SJCRH30 (cell line): ENCODE data around the gene TAS2R60. TPM values are rescaled to one million over a fixed set of nuclear protein-coding genes. Genes with fewer than 3 reads are reported as not detected.

ENCODE experiments used
- DNase-seq, 2 experiments: peaks; one replicate each; pipeline ENCODE4 v3.0.0-alpha.2; 2015 to 2020
- H3K27ac ChIP-seq: fragments of 250-450 bp; sonication (Bioruptor Pico); 2 replicates; pipeline ENCODE4 v1.5.1; 2020; ENCODE audit warnings: mild to moderate bottlenecking, moderate library complexity
- H3K27me3 ChIP-seq: fragments of 250-450 bp; sonication (Bioruptor Pico); 2 replicates; pipeline ENCODE4 v1.5.1; 2020; ENCODE audit warnings: mild to moderate bottlenecking, moderate library complexity
- H3K36me3 ChIP-seq: fragments of 250-450 bp; sonication (Bioruptor Pico); 2 replicates; pipeline ENCODE4 v1.5.1; 2020; ENCODE audit warnings: mild to moderate bottlenecking, moderate library complexity
- H3K4me1 ChIP-seq: fragments of 250-450 bp; sonication (Bioruptor Pico); 2 replicates; pipeline ENCODE4 v1.5.1; 2020; ENCODE audit warnings: mild to moderate bottlenecking, moderate library complexity
- H3K4me3 ChIP-seq: fragments of 250-450 bp; sonication (Bioruptor Pico); 2 replicates; pipeline ENCODE4 v1.5.1; 2020; ENCODE audit warnings: mild to moderate bottlenecking, moderate library complexity
- H3K9me3 ChIP-seq: fragments of 250-450 bp; sonication (Bioruptor Pico); replicated peaks from 2 replicates; pipeline ENCODE4 v1.5.1; 2020; ENCODE audit warnings: mild to moderate bottlenecking, moderate library complexity
- total RNA-seq: library from RNA; depleted of rRNA; stranded (reverse); fragments of >200 nt; shearing (Covaris generic); gene quantifications from 2 replicates; pipeline ENCODE4 v1.2.3, GENCODE V29; 2014

The TAS2R60 gene
- total RNA-seq, 1 experiment from 2014 or later, result not detected

DNA sequence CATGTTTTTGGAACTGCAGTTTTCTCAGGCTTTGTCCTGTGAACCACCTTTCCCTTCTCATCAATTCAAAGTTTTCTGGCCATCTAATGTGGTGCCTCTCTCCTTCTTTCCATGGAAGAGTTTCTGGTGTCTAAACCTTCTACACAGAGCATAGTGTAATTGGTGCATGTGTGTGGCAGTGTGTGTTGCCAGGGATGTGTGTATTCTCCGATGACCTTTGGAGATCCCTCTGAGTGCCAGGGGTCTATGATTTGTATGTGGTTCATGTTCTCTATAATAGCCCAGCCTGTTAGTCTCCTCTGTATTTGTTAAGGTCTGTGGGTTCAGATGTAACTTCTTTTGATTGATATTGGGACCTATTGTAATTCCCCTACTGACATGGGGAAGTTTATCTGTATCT, 1.5 kb downstream of the TAS2R60 start:
- H3K36me3 ChIP-seq, result no peaks in the 10 kb centered on the region
- H3K27ac ChIP-seq, result no peak overlapping the region
- DNase-seq, result no peak
- H3K4me3 ChIP-seq, result no peak overlapping the region
- no peaks in the 10 kb centered on the region for H3K4me1 ChIP-seq
- H3K27me3 ChIP-seq, result peaks cover 29% of the 10 kb centered on the region; the same call in 1 of the 2 replicates
- H3K9me3 ChIP-seq, result no peaks in the 10 kb centered on the region

DNA sequence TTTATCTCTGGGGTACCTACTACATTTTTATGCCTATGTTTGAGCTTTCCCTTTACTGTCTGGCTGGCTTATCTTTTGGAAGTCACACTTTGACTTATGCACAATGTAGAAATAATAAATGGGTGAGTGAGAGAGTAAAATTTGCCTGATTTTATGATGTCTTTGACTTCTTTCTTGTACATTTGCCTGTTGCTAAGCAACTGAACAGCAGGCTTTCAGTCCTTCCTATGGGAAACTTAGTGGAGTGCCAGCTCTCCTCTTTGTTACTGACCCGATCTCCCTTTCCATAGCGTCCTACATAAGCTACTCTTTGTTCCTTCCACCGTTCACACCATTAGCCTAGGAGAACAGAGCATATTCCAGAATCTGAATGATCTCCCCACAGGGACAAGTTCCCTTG, 4.2 kb downstream of the TAS2R60 start:
- Histone ChIP-seq H3K4me1 (no peaks in the 10 kb centered on the region), H3K27me3 (peaks cover 23% of the 10 kb centered on the region; the same call in 1 of the 2 replicates), H3K36me3 (no peaks in the 10 kb centered on the region), H3K27ac (no peak overlapping the region), H3K4me3 (no peak overlapping the region), H3K9me3 (no peaks in the 10 kb centered on the region)
- DNase-seq, result no peak

DNA sequence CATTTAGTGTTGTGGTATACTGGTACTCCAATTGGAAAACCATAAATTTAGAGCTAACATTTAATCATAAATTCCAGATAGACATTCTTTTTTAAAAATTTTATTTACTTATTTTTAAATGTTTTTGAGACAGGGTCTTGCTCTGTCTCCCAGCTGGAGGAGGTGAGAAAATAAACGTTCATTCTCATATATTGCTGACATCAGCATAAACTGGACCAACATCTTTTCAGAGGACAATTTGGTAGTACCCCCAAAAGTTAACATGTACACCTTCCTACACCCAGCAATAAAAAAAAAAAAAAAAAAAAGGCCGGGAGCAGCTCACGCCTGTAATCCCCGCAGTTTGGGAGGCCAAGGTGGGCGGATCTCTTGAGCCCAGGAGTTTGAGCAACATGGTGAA, 5.2 kb downstream of the TAS2R60 start:
- H3K36me3 ChIP-seq, result no peaks in the 10 kb centered on the region

DNA sequence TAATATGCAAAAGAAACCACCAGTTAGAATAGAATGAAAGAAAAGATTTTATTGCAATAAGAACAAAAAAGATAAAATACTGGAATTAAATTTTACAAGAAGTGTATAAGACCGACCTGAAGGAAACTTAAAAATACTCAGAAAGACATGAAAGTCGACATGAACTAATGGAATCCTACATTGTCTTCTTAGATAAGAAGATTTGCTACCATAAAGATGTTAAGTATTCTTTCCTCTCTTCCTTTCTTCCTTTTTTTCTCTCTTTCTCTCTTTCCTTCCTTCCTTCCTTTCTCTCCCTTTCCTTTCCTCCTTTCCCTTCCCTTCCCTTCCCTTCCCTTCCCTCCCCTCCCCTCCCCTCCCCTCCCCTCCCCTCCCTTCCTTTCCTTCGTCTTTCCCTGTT, 6.5 kb downstream of the TAS2R60 start:
- H3K9me3 ChIP-seq, result no peaks in the 10 kb centered on the region
- no peak for DNase-seq
- H3K27me3 ChIP-seq, result peaks cover 20% of the 10 kb centered on the region; the same call in 1 of the 2 replicates
- H3K4me3 ChIP-seq, result no peak overlapping the region
- no peaks in the 10 kb centered on the region for H3K4me1 ChIP-seq
- no peak overlapping the region for H3K27ac ChIP-seq
- H3K36me3 ChIP-seq, result no peaks in the 10 kb centered on the region

More for the DNA sequence above, 5.2 kb downstream of the TAS2R60 start:
- H3K27ac ChIP-seq, result no peak overlapping the region
- no peak for DNase-seq
- no peaks in the 10 kb centered on the region for H3K4me1 ChIP-seq
- H3K27me3 ChIP-seq, result peaks cover 23% of the 10 kb centered on the region; the same call in 1 of the 2 replicates
- no peak overlapping the region for H3K4me3 ChIP-seq
- no peaks in the 10 kb centered on the region for H3K9me3 ChIP-seq

DNA sequence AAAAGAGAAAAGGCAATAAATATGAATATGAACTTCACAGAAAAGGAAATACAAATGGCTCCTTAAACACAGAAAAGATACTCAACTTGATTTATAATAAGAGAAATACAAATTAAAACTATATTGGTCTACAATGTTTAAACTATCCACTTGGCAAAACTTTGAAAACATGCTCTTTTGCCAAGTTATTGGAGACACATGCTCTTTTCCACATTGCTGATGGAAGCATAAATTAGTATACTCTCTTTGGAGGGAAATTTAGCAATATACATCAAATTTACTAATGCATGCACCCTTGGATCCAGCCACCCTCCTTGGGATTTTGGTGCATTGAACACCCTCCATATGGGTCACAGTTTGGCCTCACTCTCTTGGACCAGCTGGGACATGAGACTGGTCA, 7.9 kb downstream of the TAS2R60 start:
- peaks cover 12% of the 10 kb centered on the region; the same call in 1 of the 2 replicates for H3K27me3 ChIP-seq
- H3K27ac ChIP-seq, result no peak overlapping the region
- H3K9me3 ChIP-seq, result no peaks in the 10 kb centered on the region
- H3K36me3 ChIP-seq, result no peaks in the 10 kb centered on the region
- no peak for DNase-seq
- H3K4me1 ChIP-seq, result no peaks in the 10 kb centered on the region
- H3K4me3 ChIP-seq, result no peak overlapping the region

DNA sequence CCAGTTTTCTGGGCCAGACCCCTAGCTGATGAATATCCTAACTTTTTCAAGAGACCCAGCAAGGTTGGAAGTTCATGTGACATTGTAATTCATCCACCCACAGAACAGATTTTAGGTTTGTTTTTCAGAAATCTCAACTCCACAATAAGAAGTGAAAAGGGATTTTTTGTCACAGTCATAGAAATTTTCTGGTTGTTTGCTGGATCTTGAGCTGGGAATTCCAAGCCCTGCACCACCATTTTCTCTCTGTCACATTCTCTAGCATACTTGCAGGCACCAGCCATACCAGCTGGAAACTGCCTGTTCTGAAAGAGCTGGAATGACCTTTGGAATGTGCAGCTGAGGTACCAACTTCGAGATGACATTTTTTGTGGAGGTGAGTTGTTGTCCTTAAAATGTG, 8.5 kb downstream of the TAS2R60 start:
- H3K4me1 ChIP-seq, result no peaks in the 10 kb centered on the region
- peaks cover 12% of the 10 kb centered on the region; the same call in 1 of the 2 replicates for H3K27me3 ChIP-seq
- no peaks in the 10 kb centered on the region for H3K9me3 ChIP-seq
- no peak overlapping the region for H3K4me3 ChIP-seq
- H3K36me3 ChIP-seq, result no peaks in the 10 kb centered on the region
- no peak overlapping the region for H3K27ac ChIP-seq
- DNase-seq, result no peak

DNA sequence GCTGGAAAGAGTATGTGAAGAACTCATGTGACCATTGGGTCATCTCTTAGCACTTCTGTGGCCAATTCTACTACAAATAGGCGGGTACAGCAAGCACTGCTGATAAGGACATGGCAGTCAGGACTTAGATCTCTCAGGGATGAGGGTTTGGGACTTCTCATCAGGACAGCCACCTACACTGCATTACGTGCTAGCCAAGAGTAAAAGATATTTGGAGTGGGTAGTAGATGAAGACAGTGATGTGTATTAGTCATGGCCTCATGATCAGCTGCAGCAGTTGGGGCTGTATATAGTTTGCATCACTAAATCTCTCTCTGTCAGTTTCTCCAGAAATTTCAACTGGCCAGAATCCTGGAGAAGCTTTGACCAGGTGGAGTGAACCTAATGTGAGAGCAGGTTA, 9.2 kb downstream of the TAS2R60 start:
- no peaks in the 10 kb centered on the region for H3K4me1 ChIP-seq
- H3K36me3 ChIP-seq, result no peaks in the 10 kb centered on the region
- H3K4me3 ChIP-seq, result no peak overlapping the region
- peaks cover 12% of the 10 kb centered on the region; the same call in 1 of the 2 replicates for H3K27me3 ChIP-seq
- no peak overlapping the region for H3K27ac ChIP-seq
- no peaks in the 10 kb centered on the region for H3K9me3 ChIP-seq
- DNase-seq, result no peak

DNA sequence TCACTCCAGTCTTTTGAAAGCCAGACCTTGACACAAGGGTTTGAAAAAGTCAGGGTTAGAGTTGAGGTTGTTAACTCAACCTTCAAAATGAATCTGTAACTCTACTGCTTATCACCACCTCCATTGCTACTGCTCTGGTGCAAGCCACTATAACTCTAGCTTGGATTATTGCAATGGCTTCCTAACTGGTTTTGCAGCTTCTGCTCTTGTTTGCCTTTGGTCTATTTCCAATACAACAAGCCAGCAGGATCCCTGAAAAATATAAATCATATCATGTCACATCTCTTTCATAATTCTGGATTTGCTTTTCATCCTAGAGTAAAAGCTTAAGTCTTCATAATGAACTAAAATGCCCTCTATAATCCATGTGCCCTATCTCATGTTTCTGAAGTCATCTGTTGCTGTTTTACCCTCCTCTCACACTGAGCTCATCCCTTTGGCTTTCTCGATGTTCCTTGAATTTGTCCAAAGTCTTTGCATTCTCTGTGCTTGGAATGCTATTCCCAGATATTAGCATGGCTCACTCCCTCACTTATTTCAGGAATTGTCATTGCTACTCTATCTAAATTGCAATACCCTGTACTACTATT, 10.9 kb downstream of the TAS2R60 start:
- Histone ChIP-seq H3K4me3 (no peak overlapping the region), H3K27me3 (peaks cover 5% of the 10 kb centered on the region; the same call in 1 of the 2 replicates), H3K9me3 (no peaks in the 10 kb centered on the region), H3K27ac (no peak overlapping the region), H3K4me1 (no peaks in the 10 kb centered on the region), H3K36me3 (no peaks in the 10 kb centered on the region)
- no peak for DNase-seq

DNA sequence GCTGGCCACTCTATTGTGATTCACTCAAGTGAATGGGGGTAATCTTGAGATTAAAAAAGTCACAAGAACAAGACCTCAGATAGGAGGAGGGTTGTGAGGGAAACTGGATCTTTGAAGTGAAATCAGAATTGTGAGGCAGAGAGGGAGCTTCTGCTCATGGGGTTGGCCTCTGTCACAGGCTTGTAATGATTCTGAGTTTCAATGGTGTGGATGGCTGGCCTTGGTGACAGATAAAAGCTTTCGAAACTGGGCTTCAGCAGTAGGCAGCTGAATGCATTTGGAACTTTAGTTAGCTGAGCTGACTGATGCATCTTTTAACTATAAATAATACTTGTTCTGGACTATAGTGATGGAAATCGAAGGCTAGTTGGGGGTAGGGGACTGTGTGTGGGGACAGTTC, 12.2 kb downstream of the TAS2R60 start:
- H3K4me1 ChIP-seq, result no peaks in the 10 kb centered on the region
- no peaks in the 10 kb centered on the region; the same call in 1 of the 2 replicates for H3K36me3 ChIP-seq
- no peaks in the 10 kb centered on the region for H3K27me3 ChIP-seq
- no peak overlapping the region for H3K4me3 ChIP-seq
- no peak for DNase-seq
- no peaks in the 10 kb centered on the region for H3K9me3 ChIP-seq
- no peak overlapping the region for H3K27ac ChIP-seq

DNA sequence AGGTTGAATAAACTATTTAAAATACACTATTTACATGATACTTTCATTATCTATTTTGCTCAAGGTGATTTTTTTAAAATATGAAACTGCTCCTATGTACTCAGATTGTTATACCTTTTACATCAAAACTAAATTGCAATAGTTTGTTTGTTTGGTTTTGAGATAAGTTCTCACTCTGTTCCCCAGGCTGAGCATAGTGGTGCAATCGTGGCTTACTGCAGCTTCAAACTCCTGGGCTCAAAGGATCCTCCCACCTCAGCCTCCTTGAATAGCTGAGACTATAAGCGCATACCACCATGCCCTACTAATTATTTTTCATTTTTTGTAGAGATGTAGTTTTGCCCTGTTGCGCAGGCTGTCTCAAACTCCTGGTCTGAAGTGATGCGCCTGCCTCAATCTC, 12.7 kb downstream of the TAS2R60 start:
- Histone ChIP-seq H3K27ac (no peak overlapping the region), H3K4me1 (no peaks in the 10 kb centered on the region), H3K9me3 (no peaks in the 10 kb centered on the region), H3K4me3 (no peak overlapping the region), H3K36me3 (no peaks in the 10 kb centered on the region; the same call in 1 of the 2 replicates), H3K27me3 (no peaks in the 10 kb centered on the region)
- no peak for DNase-seq

DNA sequence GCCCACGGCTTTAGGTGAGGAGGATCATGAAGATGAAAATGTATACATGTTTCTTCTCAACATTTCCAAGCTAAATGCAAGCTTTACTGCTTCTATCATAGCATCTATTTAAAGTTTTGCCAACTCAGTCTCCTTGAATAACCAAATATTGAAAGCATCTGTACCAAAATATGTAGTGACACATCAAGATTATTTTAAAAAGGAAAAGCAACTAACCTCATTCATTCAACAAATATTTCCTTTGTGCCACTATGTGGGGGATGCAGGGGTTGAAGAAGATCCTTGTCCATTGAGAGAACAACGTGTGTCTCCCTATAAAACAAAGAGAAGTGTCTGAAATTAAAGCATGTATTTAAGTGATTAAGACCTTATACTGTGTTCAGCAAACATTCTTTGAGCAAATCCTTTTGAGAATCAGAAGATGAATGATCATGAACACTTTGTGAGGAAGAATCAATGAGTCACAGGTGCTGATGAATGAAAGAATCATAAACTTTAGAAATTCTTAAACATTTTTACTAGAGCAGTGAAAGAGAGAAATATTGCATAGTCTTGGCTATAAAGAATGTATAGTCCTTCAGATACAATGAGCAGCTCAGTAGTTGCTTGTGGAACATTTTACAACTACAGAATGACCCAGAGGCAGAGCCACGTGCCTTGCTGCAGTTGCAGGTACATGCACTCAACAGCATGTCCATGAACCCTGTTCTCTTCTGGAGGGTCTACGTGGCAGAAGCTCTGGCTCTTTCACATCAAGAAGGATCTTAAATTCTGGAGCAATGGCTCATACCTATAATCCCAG, 13.9 kb downstream of the TAS2R60 start:
- no peak overlapping the region for H3K27ac ChIP-seq
- no peaks in the 10 kb centered on the region; the same call in 1 of the 2 replicates for H3K36me3 ChIP-seq
- H3K27me3 ChIP-seq, result no peaks in the 10 kb centered on the region
- H3K9me3 ChIP-seq, result no peaks in the 10 kb centered on the region
- no peaks in the 10 kb centered on the region for H3K4me1 ChIP-seq
- no peak for DNase-seq
- no peak overlapping the region for H3K4me3 ChIP-seq

DNA sequence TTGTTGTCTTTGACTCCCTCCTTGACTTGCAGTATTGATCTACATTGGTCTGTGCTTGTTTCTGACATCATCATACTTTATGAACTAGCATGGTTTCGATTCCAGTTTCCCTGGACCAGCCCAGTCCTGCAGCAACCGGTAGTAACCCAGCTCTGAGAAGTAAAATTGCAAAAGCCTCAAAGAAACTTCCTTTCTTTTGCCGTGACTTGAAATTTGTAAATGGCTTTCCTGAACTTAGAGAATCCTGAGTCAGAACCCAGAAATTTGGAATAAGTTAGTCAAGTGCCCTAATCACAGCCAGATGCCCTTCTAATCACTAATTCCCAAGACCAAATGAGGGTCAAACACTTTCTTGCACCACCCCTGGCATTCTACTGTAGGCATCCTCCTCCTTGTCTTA, 15.0 kb downstream of the TAS2R60 start:
- Histone ChIP-seq H3K27me3 (no peaks in the 10 kb centered on the region), H3K4me1 (no peaks in the 10 kb centered on the region), H3K36me3 (no peaks in the 10 kb centered on the region; the same call in 1 of the 2 replicates), H3K9me3 (no peaks in the 10 kb centered on the region), H3K4me3 (no peak overlapping the region), H3K27ac (no peak overlapping the region)
- DNase-seq, result no peak

DNA sequence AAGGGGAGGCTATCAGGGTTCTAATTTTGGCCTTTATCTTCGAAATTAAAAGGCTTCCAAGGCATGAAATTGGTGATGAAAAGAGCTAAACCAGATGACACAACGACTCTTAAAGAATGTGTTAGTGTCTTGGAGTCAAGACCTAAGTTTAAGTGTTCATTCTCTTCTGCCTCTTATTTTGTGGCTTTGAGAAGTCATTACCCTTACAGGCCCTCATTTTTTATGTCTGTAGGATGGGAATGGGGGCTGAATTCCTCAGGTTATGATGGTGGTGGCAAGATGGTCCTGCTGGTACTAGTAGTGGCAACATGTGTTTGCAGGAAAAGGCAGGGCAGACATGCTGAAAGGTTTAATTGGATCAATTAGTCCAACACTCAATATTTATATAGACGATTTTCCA, 15.4 kb downstream of the TAS2R60 start:
- no peaks in the 10 kb centered on the region; the same call in 1 of the 2 replicates for H3K36me3 ChIP-seq
- H3K4me1 ChIP-seq, result no peaks in the 10 kb centered on the region
- no peaks in the 10 kb centered on the region for H3K9me3 ChIP-seq
- H3K4me3 ChIP-seq, result no peak overlapping the region
- no peaks in the 10 kb centered on the region for H3K27me3 ChIP-seq
- H3K27ac ChIP-seq, result no peak overlapping the region
- DNase-seq, result no peak

DNA sequence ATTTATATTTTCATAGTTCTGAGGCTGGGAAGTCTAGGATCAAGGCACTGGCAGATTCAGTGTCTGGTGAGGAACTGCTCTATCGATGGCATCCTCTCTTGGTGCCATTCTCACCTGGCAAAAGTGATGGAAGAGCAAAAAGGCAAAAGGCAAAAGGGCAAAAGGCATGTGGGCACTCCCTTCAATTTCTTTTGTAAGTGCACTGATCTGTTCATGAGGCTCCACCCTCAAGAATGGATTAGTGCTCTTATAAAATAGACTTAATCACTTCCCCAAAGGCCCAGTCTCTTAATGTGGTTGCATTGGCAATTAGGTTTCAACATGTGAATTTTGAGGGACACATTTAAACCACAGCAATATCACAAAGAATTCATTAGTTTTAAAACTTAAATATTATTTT, 16.1 kb downstream of the TAS2R60 start:
- no peak overlapping the region for H3K4me3 ChIP-seq
- H3K27me3 ChIP-seq, result no peaks in the 10 kb centered on the region
- DNase-seq, result no peak
- H3K27ac ChIP-seq, result no peak overlapping the region
- no peaks in the 10 kb centered on the region for H3K9me3 ChIP-seq
- H3K4me1 ChIP-seq, result no peaks in the 10 kb centered on the region
- no peaks in the 10 kb centered on the region; the same call in 1 of the 2 replicates for H3K36me3 ChIP-seq

DNA sequence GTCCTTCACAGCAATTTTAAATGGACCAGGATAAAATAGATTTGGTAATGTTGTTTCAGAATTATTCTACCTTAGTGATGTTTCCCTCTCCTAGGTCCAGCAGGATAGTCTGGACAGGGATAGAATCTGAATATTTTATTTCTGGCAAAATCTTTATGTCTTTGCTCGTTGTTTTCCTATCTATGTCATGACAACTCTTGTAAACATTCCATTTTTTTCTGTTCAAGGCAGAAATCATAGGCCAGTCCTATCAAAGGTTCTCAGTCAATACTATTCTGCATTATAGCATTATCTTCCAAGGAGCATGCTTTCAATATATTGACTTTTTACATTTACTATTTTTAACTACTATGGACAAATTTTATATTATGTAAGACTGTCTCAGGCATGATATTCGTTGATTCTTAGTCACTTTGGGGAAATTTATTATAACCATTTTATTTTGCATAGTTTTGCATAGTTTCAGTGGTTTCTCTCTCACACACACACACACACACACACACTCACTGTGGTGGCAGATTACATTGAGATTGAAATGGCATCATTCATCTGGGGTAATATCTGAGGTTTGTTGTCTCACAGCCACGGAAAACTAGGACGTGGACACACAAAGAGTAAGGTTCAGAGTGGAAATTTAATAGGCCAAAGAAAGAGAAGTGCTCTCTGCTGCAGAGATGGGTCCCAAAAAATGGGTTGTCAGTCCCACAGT, 17.2 kb downstream of the TAS2R60 start:
- no peak overlapping the region for H3K27ac ChIP-seq
- H3K4me3 ChIP-seq, result no peak overlapping the region
- H3K9me3 ChIP-seq, result no peaks in the 10 kb centered on the region
- H3K4me1 ChIP-seq, result no peaks in the 10 kb centered on the region
- H3K27me3 ChIP-seq, result no peaks in the 10 kb centered on the region
- H3K36me3 ChIP-seq, result no peaks in the 10 kb centered on the region; the same call in 1 of the 2 replicates
- no peak for DNase-seq
